Ramos (cell line): ENCODE data around the gene ST14.

Experiments
- in situ Hi-C: fragments of 300-500 bp; cut with MboI; formaldehyde crosslinking; loops from one replicate; pipeline ENCODE4 v1.14.3; 2022; ENCODE audit warnings: low sequenced_read_pairs; ENCODE audit not compliant: unreplicated experiment

Gene ST14

DNA sequence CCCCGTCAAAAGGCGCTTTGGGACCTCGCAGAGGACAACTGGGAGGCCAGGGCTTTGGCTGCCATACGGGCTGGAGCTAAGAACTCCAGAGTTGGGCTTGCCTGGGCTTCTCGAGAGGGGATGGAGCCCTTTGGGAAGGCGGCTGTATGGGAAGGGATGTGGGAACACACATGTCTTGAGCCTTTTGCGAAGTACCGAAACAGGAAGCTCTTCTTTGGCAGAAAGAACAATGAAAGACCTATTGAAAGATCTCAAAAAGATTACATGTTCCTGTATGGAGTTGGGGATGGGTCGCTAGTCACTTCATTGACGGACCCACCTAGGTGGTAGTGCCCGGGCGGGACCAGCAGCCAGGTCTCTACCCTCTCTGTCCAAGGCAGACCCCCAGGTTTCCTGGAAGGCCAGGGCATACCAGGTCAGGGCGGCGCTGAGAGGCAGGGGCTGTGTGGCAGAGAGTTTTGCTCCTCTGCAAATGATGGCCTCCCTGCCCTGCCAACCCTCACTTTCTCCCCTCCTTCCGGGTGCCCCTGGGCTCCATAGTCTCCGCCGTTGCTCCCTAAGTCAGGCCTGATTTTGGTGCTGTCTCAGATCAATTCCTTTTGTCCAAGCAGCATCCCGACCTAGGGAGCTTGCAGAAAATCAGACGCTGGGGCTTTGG lies 1.0 kb downstream of the ST14 start:
- in situ Hi-C loops, result loop anchor here (25.0 kb wide), 1 partner anchor 1448 kb away; no protein-coding TSS in a partner anchor

DNA sequence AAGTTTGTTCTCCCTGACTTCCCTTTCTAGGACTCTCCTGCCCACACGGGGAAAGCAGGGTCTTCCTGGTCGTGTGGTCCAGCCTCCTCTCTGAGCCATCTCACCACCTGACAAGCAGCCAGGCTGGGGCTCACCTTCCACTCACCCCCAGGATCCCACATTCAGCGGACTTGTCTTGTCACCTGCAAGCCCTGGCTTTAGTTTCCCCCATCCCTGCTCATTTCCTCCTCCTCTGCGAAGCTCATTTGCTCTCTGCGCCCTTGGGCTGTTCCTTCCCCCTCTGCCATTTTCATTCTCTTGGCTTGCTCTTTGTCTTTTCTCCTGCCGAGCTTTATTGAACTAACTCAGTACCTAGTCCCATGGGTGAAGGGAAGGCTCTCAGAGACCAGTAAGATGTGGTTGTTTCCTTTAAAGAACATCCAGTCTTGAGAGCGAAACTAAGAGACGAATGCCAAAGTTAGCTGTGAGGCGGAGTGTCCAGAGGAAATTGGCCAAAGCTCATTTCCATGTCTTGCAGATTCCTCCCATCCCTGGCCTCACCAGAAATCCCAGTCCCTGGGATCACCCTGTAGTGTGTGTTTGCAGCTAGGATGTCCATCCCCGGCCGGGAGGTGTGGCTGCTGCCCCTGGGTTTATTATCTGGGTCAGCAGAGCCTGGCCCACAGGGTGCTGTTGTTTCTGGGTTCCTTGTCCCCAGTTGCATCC lies 2.0 kb downstream of the ST14 start:
- in situ Hi-C loops, result loop anchor here (25.0 kb wide), 1 partner anchor 1449 kb away; no protein-coding TSS in a partner anchor

DNA sequence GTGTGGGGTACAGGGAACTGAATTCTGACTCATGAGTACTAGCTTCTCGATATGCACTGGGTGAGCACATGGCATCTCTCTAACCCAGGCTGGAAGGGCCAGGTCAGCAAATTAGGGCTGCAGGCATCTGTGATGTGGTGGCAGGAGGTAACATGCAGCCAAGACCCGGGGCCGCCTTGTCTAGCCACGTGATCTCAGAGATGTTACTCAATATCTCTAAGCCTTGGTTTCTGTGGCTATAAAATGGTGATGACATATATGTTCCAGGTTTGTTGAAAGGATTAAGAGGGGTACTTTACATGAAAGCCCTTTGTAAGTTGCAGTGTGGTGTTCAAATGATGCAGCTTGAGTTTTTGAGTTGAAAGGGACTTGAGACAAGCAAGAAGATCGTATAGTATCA lies 3.2 kb downstream of the ST14 start:
- in situ Hi-C loops, result loop anchor here (25.0 kb wide), 1 partner anchor 1450 kb away; no protein-coding TSS in a partner anchor

DNA sequence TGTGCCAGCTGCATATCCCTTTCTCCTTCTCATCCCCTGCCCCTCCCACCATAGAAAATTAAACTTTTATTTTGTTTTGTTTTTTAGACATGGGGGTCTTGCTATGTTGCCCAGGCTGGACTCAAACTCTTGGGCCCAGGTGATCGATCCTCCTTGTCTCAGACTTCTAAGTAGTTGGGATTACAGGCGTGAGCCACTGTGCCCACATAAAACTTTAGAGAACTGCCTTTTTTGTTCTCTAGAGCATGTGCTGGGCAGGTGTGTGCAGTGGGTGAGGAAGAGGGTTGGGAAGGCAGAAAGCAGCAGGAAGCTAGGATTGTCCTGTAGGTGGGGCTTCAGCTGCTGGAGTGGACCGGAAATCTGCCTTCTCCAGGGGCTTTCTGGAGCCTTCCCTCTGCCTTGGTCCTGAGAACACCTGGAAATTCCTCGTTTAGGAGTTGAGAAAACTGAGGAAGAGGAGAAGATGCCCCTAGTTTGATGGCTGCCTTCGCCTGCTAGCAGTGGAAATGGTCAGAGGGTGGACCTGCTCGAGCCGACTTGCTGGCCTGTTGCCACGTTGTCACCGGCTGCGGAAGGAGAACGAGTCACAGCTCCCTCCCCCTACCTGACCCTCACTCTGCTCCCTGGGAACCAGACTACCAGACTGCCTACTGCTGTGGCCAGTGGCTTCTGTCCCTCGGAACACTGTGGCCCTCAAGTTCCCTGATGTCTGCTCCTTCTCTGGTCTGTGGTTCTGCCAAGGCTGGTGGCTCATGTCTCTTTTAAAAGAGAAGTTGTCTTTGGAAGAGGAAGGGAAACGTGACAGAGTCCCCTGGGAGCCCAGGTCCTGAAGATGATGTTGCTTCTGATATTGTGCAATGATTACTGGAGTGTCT lies 4.0 kb downstream of the ST14 start:
- in situ Hi-C loops, result loop anchor here (25.0 kb wide), 1 partner anchor 1451 kb away; no protein-coding TSS in a partner anchor

DNA sequence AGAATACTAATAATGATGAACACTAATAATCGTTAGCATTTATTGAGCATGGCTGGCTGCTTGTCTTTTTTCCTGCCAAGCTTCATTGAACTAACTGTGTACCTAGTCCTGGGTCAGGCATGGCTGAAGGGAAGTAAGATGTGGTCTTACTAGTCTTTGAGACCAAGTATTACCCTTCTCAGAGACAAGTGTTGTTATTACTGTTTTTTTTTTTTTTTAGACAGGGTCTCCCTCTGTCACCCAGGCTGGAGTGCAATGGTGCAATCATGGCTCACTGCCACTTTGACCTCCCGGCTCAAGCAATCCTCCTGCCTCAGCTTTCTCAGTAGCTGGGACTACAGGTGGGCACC lies 4.6 kb downstream of the ST14 start:
- in situ Hi-C loops, result loop anchor here (25.0 kb wide), 1 partner anchor 1452 kb away; no protein-coding TSS in a partner anchor

DNA sequence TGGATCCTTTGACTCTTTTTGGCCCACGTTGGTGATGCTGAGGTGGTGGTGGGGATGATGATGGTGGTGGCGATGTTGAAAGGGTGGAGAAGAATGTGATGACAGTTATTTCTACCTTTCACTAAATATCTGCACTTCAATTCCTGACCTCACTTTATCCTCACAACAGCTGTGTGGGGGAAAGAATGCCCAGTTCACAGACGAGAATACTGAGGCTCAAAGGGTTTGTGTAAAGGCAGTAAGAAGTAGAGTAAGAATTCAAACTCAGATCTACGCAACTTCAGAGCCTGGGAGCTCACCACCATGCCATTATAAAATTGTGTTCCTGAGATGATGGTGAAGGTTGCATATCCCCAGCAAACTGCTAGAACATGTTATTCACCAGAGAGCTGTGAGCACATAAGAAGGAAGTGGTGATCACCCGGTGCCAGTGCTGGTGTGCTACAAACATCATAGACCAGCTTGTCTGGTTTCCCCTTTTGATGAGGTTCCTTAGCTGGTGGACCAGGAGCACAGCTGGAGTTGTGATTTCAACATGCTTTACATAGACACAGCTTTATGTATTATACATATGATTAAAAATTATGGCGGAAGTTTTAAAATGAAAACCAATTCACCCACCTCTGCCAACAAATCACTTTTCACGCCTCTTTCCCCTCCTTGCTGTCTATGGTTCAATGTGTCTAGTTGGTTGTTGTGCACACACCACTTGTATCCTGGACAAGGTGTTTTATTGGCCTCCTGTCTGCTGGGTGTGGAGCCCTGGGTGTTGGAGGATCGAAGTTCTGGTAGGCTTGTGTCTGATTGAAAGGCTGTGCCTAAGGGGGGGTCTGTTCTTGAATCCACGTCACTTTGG lies 6.2 kb downstream of the ST14 start:
- in situ Hi-C loops, result loop anchor here (25.0 kb wide), 1 partner anchor 1454 kb away; no protein-coding TSS in a partner anchor

DNA sequence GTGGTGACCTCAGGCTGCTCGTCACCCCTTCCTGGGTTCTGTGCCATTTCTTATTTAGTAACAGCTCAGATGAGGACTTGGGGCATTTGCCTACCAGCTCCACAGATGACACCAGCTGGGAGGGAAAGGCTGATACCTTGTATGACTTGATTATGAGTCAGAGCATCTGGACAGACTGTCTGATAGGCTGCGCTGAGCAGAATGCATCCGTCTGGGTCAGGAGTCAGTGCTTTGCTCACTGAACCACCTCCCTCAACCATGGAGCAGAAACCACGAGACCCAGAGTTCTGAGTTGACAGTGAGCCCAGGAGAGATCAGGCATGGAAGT lies 6.8 kb downstream of the ST14 start:
- in situ Hi-C loops, result loop anchor here (25.0 kb wide), 1 partner anchor 1454 kb away; no protein-coding TSS in a partner anchor

DNA sequence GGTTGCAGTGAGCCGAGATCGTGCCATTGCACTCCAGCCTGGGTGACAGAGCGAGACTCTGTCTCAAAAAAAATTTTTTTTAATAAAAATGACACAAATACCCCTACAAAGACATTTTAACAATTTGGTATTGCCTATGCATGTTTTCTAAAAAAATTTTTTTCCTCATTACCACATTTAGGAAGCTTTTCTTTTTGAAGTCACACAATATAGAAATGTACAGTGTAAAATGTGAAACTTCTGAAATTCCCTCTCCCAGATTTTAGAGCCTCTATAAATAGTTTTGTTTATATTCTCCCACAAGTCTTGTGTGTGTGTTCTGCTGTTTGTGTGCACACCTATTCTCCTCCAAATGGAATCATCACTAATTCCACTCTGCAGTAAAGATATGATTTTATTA lies 7.6 kb downstream of the ST14 start:
- in situ Hi-C loops, result loop anchor here (25.0 kb wide), 1 partner anchor 1455 kb away; no protein-coding TSS in a partner anchor

DNA sequence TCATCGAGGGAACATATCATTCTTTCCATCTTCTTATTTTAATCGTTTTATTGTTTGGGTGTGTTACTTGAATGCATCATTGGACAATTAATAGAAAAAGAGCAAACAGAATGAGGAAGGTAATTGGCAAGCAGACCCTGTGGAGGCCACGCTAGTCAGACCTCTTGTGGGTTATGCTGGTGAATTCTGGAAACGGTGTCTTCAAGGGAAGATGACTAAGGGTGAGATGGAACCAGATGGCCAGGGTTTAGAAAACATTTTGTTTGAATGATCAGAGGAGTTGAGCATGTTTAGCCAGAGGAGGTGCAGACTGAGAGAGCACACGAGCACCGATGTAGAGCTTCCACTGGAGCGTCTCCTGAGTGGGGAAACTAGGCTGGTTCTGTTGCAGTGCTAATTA lies 8.5 kb downstream of the ST14 start:
- in situ Hi-C loops, result loop anchor here (25.0 kb wide), 1 partner anchor 1456 kb away; no protein-coding TSS in a partner anchor

DNA sequence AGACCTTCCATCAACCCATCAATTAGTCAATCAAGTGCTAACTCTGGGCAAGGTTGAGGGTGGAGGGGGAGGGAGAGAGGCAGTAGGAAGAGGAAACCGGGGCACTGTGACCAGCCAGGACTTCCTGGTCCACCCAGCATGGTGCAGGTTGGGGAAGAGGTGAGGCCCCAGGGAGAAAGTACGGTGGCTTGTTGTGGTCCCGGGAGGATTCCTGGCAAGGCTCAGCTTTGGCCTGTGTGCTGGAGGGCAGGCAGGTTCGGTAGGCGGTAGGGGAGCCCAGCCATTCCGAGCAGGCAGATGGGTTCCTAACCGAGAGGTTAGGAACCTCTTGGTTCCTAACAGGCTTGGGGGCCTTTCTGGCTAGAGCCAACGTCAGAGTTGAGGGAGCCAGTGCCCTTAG lies 10.8 kb downstream of the ST14 start:
- in situ Hi-C loops, result loop anchor here (25.0 kb wide), 1 partner anchor 1458 kb away; no protein-coding TSS in a partner anchor

DNA sequence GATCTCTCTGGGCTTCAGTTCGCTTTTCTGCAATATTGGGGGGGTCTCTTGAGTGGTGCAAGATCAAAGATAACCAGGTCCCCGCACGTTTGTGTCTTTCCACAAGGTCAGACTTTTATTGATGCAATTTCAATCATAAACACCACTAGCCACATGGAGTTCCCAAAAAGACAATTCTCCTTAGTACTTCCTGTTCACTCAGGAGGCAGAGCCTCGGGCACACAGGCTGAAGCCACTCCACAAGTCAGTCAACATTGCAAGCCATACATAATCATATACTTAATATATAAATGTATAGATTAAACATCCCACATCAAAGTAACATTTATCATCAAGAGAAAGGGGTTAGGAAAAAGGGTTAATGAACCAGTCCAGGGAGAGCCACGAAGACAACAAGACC lies 12.0 kb downstream of the ST14 start:
- in situ Hi-C loops, result loop anchor here (25.0 kb wide), 1 partner anchor 1459 kb away; no protein-coding TSS in a partner anchor

DNA sequence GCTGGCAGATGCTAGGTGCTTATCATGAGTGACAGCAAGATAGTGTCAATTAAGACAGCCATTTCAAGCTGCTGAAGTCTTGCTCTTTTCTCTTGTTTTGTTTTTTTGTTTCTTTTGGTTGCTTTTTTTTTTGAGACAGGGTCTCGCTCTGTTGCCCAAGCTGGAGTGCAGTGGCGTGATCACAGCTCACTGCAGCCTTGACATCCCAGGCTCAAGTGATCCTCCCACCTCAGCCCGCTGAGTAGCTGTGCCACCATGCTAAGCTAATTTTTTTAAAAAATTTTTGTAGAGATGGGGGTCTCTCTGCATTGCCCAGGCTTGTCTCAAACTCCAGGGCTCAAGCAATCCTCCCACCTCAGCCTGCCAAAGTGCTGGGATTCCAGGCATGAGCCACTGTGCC lies 12.4 kb downstream of the ST14 start:
- in situ Hi-C loops, result loop anchor here (25.0 kb wide), 1 partner anchor 1460 kb away; no protein-coding TSS in a partner anchor

DNA sequence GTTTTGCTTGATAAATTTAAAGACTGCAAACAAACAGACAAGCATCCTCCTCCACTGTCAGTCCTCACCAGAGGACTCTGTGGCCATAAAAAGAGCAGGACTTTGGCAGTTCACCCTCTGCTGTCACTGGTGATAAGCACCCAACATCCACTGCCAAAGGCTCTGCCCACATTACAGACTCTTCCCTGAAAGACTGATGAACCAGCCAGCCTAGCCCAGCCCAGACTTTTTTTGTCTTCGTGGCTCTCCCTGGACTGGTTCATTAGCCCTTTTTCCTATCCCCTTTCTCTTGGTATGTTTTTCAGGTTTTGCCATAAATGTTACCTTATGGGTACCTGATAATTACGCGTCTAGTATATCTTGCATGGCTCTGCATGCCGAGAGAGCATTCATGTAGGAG lies 15.1 kb downstream of the ST14 start:
- in situ Hi-C loops, result loop anchor here (25.0 kb wide), 1 partner anchor 1462 kb away; no protein-coding TSS in a partner anchor

DNA sequence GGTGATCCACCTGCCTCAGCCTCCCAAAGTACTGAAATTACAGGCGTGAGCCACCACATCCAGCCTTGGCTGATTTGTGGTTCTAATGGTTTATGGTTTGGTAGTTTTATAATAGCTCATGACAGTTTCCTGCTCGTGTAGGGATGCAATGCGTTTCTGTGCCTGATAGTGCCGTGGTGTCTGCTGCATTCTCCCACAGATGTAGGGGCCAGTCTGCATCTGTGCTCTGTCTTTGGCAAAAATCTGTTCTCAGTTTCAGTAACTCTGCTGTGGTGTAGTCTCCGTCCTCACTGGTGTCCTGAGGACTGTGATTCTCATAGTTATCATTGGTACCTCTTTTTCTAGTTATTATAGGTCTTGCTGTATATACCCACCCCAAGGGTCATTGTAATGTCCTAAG lies 16.3 kb downstream of the ST14 start:
- in situ Hi-C loops, result no loop called here

DNA sequence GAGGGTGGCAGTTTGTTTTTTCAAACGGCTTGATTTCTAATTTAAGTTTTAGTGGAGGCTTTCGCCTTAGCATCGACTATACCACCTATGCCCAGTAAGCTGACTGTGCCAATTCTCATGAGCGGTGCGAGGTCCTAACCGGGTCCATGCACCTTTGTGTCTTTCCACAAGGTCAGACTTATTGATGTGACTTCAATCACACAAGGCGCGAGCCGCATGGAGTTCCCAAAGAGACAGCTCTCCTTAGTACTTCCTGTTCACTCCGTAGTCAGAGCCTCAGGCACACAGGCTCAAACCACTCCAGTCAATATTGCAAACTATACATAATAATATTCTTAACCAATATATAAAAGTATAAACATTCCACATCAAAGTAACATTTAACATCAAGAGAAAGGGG lies 18.2 kb downstream of the ST14 start:
- in situ Hi-C loops, result no loop called here

DNA sequence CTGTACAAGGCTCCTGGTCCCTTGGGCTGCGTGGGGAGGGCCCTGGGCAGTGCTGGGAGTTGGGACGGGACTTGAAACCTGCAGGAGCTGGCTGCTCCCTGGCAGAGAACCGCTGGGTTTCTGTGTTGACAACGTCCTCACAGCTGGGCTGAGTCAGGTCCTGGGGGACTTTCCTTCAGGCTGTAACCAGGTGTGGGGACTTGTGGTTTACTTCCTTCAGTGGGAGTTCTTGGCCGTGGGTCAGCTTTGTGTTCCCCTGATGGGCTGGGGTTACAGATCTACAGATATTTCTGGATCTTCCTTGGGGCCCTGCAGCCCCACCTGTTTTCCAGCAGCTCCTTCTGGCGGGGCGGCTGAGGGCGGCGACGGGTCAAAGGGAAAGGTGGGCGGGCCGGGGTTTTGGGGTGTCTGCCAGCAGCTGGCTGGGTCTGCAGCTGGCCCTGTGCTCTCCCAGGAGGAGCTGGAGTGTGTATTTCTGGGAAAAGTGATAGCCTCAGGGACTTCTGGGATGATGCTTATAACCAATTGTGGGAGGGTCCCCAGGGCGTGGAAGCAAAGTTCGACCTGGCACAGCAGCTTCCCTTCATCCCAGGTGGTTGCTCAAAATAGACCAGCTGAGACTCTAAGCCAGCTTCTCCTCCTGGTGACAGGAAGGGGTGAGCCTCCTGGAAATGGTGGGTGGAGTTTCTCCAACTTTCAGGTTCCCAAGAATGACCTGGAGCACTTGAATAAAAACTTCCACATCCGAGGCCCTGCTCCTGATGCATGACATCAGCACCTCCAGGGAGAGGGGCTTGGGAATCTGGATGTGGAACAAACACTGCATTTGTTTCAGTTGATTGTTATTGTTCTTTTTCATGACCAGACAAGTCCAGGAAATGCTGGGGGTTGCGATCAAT lies 19.1 kb downstream of the ST14 start:
- in situ Hi-C loops, result no loop called here

DNA sequence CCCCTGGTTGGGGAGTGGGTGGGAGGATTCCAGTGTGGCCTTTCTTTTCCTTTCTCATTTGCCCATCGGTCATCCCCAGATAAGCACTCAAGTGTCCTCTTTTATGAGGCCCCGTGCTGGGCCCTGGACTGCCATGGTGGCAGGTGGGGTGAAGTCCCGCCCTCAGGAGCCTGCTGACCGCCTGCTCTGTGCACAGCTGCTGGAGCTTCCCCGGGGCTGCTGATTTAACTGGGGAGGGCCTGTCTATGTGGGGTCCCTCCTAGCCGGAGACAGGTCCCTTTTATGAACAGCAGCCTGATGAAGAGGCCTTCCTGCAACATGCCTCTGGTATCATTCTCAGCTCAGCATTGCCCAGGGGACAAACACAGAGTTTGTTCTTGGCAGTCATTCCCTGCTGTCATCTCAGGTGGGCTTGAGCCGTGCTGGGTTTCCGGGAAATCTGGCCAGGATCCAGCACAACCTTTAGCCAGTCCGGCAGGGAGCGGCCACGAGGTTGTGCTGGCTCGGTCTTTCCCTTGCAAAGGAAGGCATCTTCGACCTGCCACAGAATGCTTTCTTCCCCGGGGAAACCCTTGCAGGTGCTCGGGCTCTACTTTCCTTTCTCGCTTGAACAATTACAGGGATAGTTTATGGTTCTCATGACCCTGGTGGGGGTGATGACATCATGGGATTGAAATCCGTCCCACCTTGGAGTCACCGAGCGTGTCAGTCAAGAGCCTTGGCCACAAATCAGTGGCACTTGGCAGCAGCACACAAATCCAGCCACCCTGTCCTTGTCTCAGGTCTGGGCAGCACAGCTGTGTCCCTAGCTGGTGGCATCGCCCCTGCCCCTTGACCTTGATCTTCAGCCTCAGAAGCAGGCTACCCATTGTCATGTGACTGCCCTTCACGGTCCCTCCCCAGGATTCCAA lies 20.1 kb downstream of the ST14 start:
- in situ Hi-C loops, result loop anchor here (5.0 kb wide), 1 partner anchor 32 kb away; no protein-coding TSS in a partner anchor
